Peyer's patch (tissue), 4 donors: ENCODE results near the gene FAM184A. TPM values are rescaled to one million over a fixed set of nuclear protein-coding genes. Genes with fewer than 3 reads are reported as not detected.
A peak's percentile ranks its signal among the peaks of the same experiment; 100 is the strongest.

Experiments used
- DNase-seq, 3 donors: peaks; one replicate each; pipeline ENCODE4 v3.0.0-alpha.2; 2017 to 2019
- H3K27ac ChIP-seq, 4 donors: fragments of 200-600 bp; sonication (generic); one replicate each; pipeline ENCODE4 v1.5.1; 2016 to 2019
- H3K27me3 ChIP-seq, 2 donors: fragments of 200-600 bp; sonication (generic); one replicate each; pipeline ENCODE4 v1.5.1; 2019
- H3K36me3 ChIP-seq, 3 donors: fragments of 200-600 bp; sonication (generic); one replicate each; pipeline ENCODE4 v1.5.1; 2016 to 2019
- H3K4me1 ChIP-seq, 4 donors: fragments of 200-600 bp; sonication (generic); one replicate each; pipeline ENCODE4 v1.5.1; 2016 to 2019
- H3K4me3 ChIP-seq, 4 donors: fragments of 200-600 bp; sonication (generic); 1 replicate in 3 of 4; 2 replicates in 1 of 4; pipeline ENCODE4 v1.5.1; 2016 to 2019; ENCODE audit warnings: mild to moderate bottlenecking in 1 of 4
- H3K9me3 ChIP-seq, 4 donors: fragments of 200-600 bp; sonication (generic); one replicate each; pipeline ENCODE4 v1.5.1; 2016 to 2019; ENCODE audit warnings: mild to moderate bottlenecking in 1 of 4
- CTCF ChIP-seq, 6 experiments: fragments of 450-650 bp in 4 of 6; fragments of 200-600 bp in 2 of 6; sonication (generic) in 1 of 6; IDR thresholded peaks; one replicate each; pipeline ENCODE4 v1.5.1; 2017 to 2019; ENCODE audit warnings: antibody characterized with exemption in 6 of 6, mild to moderate bottlenecking in 3 of 6, moderate library complexity in 1 of 6
- POLR2A ChIP-seq, 2 donors: fragments of 450-650 bp; IDR thresholded peaks; one replicate each; pipeline ENCODE4 v1.5.1; 2017; ENCODE audit warnings: antibody characterized with exemption in 2 of 2, mild to moderate bottlenecking in 2 of 2, moderate library complexity in 2 of 2
- total RNA-seq, 4 donors: library from RNA; depleted of rRNA; stranded (reverse); fragments of >200 nt; gene quantifications; one replicate each; pipeline ENCODE4 v1.1.0, GENCODE V29; 2016

The FAM184A gene
- total RNA-seq, result 10 to 100 TPM in 2 of 4 donors, 1 to 10 TPM in 2; 2.7 to 11.9 (median 8.8) TPM

GRCh38 chr6:119078376-119079282 lies at the start of gene FAM184A:
Gene FAM184A, minus strand, starts transcription at chr6:119078664. Its CDS starts 365 bp downstream, at chr6:119078299.
- peak within 1 kb of the TSS; percentile 30 to 60 (median 50) for H3K27ac ChIP-seq
- H3K36me3 ChIP-seq, result no peaks in the 10 kb centered on the region
- H3K27me3 ChIP-seq, result no peaks in the 10 kb centered on the region
- peak; percentile 38 to 80 (median 77) for DNase-seq
- H3K4me1 ChIP-seq, result peaks cover 0 to 7% (median 3%) of the 10 kb centered on the region in 4 donors
- TF ChIP-seq CTCF (IDR thresholded peaks at IDR 0.05) (peak in 5 of 6 experiments; percentile 17 to 70 (median 57)), POLR2A (IDR thresholded peaks at IDR 0.05) (no peak)
- peak within 1 kb of the TSS; percentile 67 to 95 (median 78) for H3K4me3 ChIP-seq
- H3K9me3 ChIP-seq, result peaks cover 0 to 5% (median 1%) of the 10 kb centered on the region in 4 donors

GRCh38 chr6:119127627-119128026 lies 49.2 kb upstream of the FAM184A start:
- TF ChIP-seq POLR2A (IDR thresholded peaks at IDR 0.05), result no peak
- no peak for TF ChIP-seq CTCF (IDR thresholded peaks at IDR 0.05)
- no peak for DNase-seq
- Histone ChIP-seq H3K4me1 (peaks cover 0 to 10% (median 0%) of the 10 kb centered on the region in 4 donors), H3K9me3 (no peaks in the 10 kb centered on the region), H3K27me3 (no peaks in the 10 kb centered on the region), H3K36me3 (no peaks in the 10 kb centered on the region), H3K4me3 (no peak overlapping the region), H3K27ac (no peak overlapping the region)

GRCh38 chr6:119126826-119127225 lies 48.4 kb upstream of the FAM184A start:
- H3K27ac ChIP-seq, result no peak overlapping the region
- no peak overlapping the region for H3K4me3 ChIP-seq
- no peak for TF ChIP-seq POLR2A (IDR thresholded peaks at IDR 0.05)
- no peak for TF ChIP-seq CTCF (IDR thresholded peaks at IDR 0.05)
- H3K4me1 ChIP-seq, result peaks cover 0 to 10% (median 0%) of the 10 kb centered on the region in 4 donors
- H3K9me3 ChIP-seq, result no peaks in the 10 kb centered on the region
- H3K27me3 ChIP-seq, result no peaks in the 10 kb centered on the region
- no peaks in the 10 kb centered on the region for H3K36me3 ChIP-seq
- DNase-seq, result no peak

GRCh38 chr6:119126140-119126539 lies 47.7 kb upstream of the FAM184A start:
- DNase-seq, result no peak
- no peaks in the 10 kb centered on the region for H3K36me3 ChIP-seq
- no peak overlapping the region for H3K27ac ChIP-seq
- TF ChIP-seq CTCF (IDR thresholded peaks at IDR 0.05), result no peak
- no peak for TF ChIP-seq POLR2A (IDR thresholded peaks at IDR 0.05)
- H3K9me3 ChIP-seq, result no peaks in the 10 kb centered on the region
- no peaks in the 10 kb centered on the region for H3K27me3 ChIP-seq
- peaks cover 0 to 10% (median 0%) of the 10 kb centered on the region in 4 donors for H3K4me1 ChIP-seq
- no peak overlapping the region for H3K4me3 ChIP-seq

- Histone ChIP-seq H3K9me3 (no peaks in the 10 kb centered on the region), H3K27me3 (no peaks in the 10 kb centered on the region), H3K27ac (no peak overlapping the region), H3K36me3 (no peaks in the 10 kb centered on the region), H3K4me1 (peaks cover 0 to 10% (median 0%) of the 10 kb centered on the region in 4 donors), H3K4me3 (no peak overlapping the region)
- DNase-seq, result no peak
- no peak for TF ChIP-seq POLR2A (IDR thresholded peaks at IDR 0.05)
- TF ChIP-seq CTCF (IDR thresholded peaks at IDR 0.05), result no peak
Measured at GRCh38 chr6:119125576-119125975, 47.1 kb upstream of the FAM184A start.
